GM06990 (cell line): ENCODE measurements around the gene PTTG1.

Experiments used
- DNase-seq: peaks from one replicate; pipeline ENCODE4 v3.0.0-alpha.2; 2011; ENCODE audit not compliant: insufficient read length; ENCODE audit errors: extremely low read depth
- H3K27me3 ChIP-seq: replicated peaks from 2 replicates; pipeline ENCODE4 v1.6.0; 2011; ENCODE audit warnings: low read length; ENCODE audit not compliant: control insufficient read depth, insufficient read depth
- H3K36me3 ChIP-seq: 2 replicates; pipeline ENCODE4 v1.5.1; 2011; ENCODE audit warnings: low read length; ENCODE audit not compliant: control insufficient read depth, insufficient read depth
- H3K4me3 ChIP-seq: replicated peaks from 2 replicates; pipeline ENCODE4 v1.5.1; 2011; ENCODE audit warnings: low read depth, mild to moderate bottlenecking, control low read depth, low read length
- CTCF ChIP-seq: IDR thresholded peaks from 2 replicates; pipeline ENCODE4 v1.5.1; 2011; ENCODE audit warnings: low read length, control low read depth, mild to moderate bottlenecking, inconsistent platforms; ENCODE audit not compliant: insufficient read depth, poor library complexity, severe bottlenecking

The PTTG1 gene

GRCh38 chr5:160467555-160468362 is 46.1 kb downstream of the PTTG1 start:
- no peaks in the 10 kb centered on the region; the same call in 1 of the 2 replicates for H3K36me3 ChIP-seq
- no peaks in the 10 kb centered on the region for H3K27me3 ChIP-seq
- H3K4me3 ChIP-seq, result peak overlapping the region; percentile 94
- peak; percentile 95 for DNase-seq
- TF ChIP-seq CTCF, result no peak

- no peak for DNase-seq
- Histone ChIP-seq H3K27me3 (no peaks in the 10 kb centered on the region), H3K36me3 (no peaks in the 10 kb centered on the region; the same call in 1 of the 2 replicates), H3K4me3 (peak overlapping the region; percentile 94)
- no peak for TF ChIP-seq CTCF
Observed at GRCh38 chr5:160468363-160468975, 46.8 kb downstream of the PTTG1 start.

DNA sequence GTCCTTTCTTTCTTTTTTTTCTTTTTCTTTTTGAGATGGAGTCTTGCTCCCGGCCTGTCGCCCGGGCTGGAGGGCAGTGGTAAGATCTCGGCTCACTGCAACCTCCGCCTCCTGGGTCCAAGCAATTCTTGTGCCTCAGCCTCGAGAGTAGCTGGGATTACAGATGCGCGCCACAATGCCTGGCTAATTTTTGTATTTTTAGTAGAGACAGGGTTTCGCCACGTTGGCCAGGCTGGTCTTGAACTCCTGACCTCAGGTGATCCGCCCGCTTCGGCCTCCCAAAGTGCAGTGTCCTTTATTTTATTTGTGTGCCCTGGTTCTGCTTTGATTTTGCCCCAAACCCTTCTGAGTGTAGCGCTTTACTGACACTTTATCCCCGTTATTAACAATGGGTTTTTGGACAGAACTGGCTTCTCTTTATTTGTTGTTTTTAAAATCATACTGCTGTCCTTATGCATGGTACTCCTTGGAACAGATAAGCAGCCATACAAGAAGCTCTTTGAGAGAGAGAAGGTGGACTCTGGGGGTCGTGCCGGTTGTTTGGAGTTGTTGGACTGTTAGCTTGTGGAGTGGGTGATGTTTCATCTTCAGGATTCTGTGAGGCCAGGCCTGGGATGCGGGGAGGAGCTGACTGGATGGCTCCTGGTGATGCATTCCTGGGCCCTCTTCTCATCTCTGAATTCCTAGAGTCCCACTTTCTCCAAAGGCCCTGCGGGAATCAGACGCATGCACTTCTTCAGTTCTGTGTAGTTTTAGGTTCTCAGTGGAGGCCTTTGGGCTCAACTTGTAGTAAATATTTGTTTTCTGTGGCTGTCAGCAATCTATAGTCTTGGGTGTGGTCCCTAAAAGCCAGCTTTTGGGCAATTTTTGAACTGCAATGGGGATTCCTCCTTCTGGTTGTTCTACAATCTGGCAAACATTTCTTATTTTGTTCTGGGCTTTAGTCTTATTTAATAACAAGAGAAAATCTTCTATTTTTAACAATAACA is 47.8 kb downstream of the PTTG1 start:
- TF ChIP-seq CTCF, result no peak
- DNase-seq, result no peak
- Histone ChIP-seq H3K36me3 (peaks cover 2% of the 10 kb centered on the region), H3K4me3 (peak overlapping the region; percentile 94), H3K27me3 (no peaks in the 10 kb centered on the region)

DNA sequence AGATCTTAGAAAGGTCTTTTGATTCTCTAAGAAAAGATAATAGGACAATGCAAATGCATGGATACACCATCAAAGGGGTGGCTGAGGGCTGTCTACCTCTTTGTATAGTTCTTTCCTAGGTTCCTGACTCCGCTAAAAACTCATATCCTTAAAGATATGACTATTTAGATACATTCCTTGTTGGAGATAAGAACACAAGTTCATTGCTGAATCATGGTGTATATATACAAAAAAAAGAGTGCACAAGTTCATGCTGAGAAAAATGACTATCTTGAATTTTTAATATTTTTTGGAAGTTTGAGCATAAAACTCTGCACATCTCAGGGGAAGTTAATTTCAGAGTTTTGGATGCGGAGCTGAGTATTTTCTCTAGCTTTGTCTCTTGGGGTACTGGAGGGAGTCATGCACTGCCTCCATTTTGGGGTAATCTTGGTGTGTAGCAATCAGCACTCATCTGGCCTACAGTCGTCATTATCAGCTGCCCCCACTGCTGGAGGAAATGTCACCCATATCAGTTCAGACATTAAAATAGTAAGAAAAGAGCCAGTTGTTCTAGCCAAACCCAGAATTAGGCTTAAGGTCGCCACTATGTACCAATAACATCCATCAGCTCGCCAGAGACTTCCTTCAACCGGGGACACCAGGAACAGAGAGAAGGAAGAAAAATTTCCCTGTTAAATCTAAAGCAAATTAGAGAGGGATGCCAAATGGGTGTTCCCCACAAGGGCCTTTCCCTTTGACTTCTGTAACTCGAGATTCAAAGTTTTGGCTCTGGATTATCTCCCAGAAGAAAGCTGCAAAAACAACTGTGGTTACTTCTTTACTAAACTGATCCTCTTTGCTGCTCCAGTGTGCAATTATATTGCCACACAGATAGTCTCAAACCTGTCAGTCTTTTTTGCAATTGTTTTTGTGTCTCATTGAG is 49.0 kb downstream of the PTTG1 start:
- TF ChIP-seq CTCF, result no peak
- peaks cover 2% of the 10 kb centered on the region for H3K36me3 ChIP-seq
- H3K27me3 ChIP-seq, result no peaks in the 10 kb centered on the region
- DNase-seq, result no peak
- peak overlapping the region; percentile 94 for H3K4me3 ChIP-seq

GRCh38 chr5:160471761-160472160 is 50.1 kb downstream of the PTTG1 start:
- Histone ChIP-seq H3K27me3 (no peaks in the 10 kb centered on the region), H3K36me3 (peaks cover 8% of the 10 kb centered on the region), H3K4me3 (peak overlapping the region; percentile 94)
- DNase-seq, result no peak
- TF ChIP-seq CTCF, result no peak
